HG03469 (cell line): ENCODE measurements around the gene RASL10A.

Experiments used
- ATAC-seq: cut with Tn5 transposase; IDR thresholded peaks from one replicate; pipeline ENCODE4 v1.9.1; 2021; ENCODE audit warnings: mild to moderate bottlenecking, moderate library complexity, moderate number of reproducible peaks; ENCODE audit not compliant: unreplicated experiment

Gene RASL10A

DNA sequence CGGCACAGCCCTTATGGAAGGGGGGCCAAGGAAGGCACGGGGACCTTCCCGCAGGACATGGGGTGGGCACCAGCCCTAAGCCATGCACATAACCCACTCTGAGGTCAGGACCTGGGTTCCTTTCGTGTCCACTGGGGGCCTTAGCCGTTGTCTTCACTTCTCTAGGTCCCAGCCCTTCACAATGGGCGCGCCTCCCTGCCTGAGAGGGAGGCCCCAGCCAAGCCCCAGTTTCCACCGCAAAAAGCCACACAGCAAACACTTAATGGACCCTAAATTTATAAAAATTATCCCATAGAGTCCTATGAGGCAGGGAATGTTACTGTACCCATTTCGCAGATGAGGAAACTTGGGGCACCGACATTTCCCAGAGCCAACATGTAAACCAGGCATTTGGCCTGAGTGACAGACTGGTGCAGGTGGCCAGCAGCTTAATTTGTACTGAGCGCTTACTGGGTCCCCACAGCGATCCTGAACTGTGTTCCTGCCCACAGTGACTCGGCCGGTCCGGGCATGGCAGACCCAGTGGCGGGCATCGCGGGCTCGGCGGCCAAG, 7.8 kb downstream of the RASL10A start:
- no peak for ATAC-seq

GRCh38 chr22:29306835-29307595, 8.5 kb downstream of the RASL10A start:
- no peak for ATAC-seq

DNA sequence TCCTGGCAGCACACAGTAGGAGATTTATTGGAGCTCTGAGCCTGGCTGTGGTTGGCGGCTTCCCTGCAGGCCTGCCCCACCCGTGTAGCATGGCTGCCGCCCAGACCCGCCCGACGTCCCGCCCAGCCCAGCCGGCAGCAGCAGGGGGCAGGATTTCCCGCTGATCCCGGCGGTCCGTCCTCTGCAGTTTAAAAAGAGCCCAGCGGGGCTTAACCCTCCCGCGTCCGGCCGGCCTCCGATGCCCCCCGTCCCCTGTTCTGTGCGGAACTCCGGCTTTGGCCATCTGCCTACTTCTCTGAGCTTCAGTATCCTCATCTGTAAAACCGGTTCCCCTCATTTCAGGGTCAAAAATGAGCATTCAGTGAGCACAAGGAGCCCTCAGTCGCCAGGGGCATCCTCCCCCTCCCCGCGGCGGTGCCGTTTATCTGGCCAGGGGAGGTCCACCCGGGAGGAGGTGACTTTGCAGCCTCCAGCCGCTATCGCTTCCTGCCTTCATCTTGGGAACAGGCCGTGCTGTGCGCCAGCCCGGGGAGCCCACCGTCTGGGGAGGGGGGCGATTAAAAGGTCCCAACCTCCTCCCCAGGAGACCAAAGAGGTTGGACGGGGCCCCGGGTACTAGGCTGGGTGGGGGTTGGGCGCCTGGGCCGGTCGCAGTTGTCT, 9.2 kb downstream of the RASL10A start, which contains the start of gene GAS2L1:
TSS of gene GAS2L1 (plus strand) at position 476 of the 660 bp plus-strand sequence. CDS start 1,456 bp downstream, outside the sequence.
- ATAC-seq: no peak

DNA sequence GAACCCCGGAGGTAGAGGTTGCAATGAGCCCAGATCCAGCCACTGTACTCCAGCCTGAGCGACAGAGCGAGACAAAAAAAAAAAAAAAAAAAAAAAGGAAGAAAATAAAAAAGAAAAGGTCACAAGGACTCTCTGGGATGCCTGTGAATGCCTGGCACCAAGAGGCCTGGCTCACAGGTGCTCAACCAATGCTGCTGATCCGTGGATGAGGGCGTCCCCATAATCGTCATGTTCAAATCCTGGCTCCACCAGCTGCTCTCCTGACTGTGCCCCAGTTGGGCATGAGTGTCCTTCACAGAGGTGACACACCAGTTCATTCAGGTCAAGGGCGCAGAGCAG, 9.7 kb downstream of the RASL10A start:
- ATAC-seq: no peak

DNA sequence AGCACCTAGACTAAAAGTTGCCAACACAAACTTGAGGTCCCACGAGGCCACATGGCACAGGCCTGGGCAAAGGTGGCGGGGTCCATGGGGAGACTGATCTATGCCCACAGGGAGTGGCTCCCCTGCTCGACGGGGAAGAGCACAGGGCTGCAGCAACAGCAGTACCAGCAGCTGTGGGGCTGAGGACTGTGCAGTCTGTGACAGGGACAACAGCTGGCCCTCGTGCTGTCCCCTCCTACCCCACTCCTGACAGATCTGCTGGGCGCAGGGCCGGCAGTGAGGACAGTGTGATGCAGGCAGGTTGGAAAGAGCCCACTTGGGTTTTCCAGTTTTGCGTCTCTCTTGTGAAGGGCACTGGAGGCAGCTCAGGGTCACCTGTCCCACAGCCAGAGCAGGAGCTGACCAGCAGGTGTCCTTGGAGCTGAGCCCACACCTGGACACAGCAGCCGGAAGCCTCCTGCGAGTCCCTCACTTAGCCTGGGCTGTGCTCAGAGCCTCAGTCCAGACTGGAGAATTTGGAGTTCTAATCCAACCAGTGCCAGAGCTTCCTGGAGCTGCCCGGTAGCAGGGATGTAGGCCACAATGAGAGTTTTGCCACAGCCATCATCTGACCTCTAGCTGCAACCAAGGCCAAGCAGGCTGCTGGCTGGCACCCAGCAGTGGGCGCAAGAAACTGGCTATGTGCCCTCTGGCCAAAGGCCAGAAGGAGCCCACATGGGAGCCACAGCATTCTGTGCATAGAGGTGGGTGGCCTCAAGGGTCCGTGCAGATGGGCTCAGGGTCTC, 12.6 kb downstream of the RASL10A start:
- ATAC-seq: no peak

DNA sequence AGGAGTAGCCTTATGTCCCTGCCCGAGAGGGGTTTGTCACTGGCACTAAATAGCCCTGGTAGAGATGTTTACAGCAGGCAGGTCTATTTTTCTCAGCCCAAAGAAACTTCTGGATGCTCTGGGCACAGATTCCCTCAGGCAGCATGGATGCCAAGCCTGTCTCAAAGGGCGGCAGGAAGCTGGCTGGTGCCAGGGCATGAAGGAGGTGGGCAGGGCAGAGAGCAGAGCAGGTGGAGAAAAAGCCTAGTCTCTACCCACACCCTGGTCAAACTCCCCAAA, 13.2 kb downstream of the RASL10A start:
- no peak for ATAC-seq

GRCh38 chr22:29301716-29302401, 13.6 kb downstream of the RASL10A start:
- ATAC-seq: no peak

DNA sequence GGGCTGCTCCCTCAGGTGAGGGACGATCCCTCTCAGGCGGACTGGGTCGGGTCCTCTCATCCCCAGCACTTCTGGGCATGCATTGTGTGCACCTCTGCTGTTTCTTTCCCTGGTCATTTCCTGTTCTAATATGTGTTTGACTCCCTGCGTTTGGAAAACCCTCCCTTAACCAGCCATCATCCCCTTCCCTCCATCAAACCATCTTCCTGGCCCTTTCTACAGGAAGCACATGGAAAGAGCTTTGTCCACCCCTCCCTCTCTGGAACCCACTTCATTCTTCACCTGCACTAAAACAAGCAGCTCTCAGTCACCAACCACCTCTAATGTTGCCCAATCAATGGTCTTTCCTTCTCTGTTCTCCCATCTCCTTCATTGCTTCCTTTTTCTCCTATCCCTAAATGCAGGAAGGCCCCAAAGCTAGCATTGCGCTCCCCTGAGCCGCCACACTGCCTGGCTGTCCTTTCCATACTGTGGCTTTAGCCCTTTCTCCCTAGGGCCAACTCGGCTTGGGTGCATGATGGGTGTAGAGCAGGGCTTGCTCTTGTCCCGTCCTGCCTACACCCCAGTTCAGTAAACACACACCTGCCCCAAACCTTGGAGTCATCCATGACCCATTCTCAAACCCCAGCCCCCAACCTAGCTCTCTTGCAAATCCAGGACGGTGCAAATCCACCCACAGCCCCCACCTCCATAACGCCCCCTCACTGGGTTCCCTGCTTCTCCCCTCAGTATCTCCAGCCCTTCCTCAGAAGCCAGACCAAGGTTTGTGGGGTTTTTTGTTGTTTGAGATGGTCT, 14.5 kb downstream of the RASL10A start:
- ATAC-seq: no peak

- ATAC-seq: no peak
Observed at GRCh38 chr22:29300467-29300806, 15.1 kb downstream of the RASL10A start.

- no peak for ATAC-seq
Observed at GRCh38 chr22:29299136-29299900, 16.2 kb downstream of the RASL10A start.

DNA sequence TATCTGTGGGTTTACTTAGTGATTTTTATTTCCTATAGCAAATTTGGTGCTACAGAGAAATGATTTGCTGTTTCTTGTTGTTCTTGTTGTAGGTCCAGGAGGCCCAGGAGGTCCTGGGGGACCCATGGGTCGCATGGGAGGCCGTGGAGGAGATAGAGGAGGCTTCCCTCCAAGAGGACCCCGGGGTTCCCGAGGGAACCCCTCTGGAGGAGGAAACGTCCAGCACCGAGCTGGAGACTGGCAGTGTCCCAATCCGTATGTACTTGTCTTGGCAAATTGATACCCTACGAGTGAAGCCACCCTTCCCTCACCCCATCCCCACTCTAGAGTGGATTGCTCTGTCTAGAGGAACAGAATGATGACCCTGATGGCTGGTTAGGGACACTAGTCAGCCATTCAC, 16.9 kb downstream of the RASL10A start:
- no peak for ATAC-seq

GRCh38 chr22:29292379-29292778, 23.1 kb downstream of the RASL10A start:
- no peak for ATAC-seq

DNA sequence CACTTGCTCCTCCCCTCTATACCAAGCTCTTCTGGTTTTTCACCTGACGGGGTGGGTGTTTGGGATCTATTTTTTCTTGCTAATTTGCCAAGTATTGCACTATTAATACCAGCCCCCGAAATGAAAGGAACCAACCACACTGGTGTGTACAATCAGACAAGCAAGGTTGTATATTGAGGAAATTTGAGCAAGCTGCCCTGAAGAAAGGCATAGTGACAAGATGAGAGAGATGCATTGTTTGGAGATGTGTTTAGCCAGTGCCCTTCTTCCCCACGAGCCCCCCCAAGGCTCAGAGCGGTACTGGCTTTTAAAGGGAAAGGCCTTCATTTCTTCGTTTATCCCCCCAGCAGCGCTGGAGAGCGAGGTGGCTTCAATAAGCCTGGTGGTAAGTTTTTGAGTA, 24.3 kb downstream of the RASL10A start:
- ATAC-seq: no peak

DNA sequence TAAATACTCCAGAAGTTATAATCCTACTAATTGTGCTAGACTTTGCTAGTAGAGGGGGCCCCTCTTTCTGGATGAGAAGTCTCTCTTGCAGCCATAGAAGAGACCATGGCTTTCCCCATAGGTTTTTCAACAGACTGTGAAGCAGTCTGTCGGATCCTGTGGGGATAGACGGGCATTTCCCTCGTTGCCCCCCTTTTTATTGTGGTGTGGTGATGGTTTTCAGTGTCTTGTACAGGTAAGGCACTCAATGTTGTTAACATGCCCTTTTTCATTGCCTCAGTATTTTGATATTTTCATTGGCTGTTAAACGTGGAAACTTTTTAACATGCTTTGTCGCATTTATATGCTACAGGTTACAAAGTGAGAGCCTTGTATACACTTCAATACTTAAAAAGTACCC, 25.4 kb downstream of the RASL10A start:
- no peak for ATAC-seq

DNA sequence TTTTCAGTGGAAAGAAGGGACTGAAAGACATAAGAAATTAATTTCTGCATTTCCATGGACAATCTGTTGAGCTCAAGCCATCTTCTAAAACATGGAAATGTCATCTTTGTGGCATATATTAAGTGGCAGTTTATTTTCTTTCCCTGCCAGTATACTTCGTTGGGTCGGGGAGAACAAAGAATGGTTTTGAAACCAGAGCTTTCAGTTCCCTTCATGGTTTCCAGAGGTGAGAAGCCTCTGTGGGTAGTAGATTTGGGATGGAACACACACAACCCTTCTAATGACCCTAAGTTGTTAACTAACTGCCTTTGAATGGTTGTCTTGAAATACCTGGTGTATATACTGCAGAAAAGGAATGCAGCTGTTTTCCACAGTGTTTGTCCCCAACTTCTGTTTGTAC, 26.7 kb downstream of the RASL10A start:
- no peak for ATAC-seq

GRCh38 chr22:29284196-29284595, 31.3 kb downstream of the RASL10A start:
- ATAC-seq: no peak

GRCh38 chr22:29277927-29278326, 37.6 kb downstream of the RASL10A start:
- ATAC-seq: no peak

- ATAC-seq: no peak
Observed at GRCh38 chr22:29275819-29276565, 39.5 kb downstream of the RASL10A start.

GRCh38 chr22:29275167-29275566, 40.3 kb downstream of the RASL10A start:
- no peak for ATAC-seq
